Neural crest cell (in vitro differentiated cells): ENCODE data around the gene CGREF1. TPM values are rescaled to one million over a fixed set of nuclear protein-coding genes. Genes with fewer than 3 reads are reported as not detected.

Source experiments
- DNase-seq: peaks from one replicate; pipeline ENCODE4 v3.0.0; 2021; ENCODE audit warnings: low read depth, mixed read lengths, low spot score
- H3K27ac Mint-ChIP-seq: one replicate; pipeline ENCODE4 v1.8.0; 2021; ENCODE audit warnings: mild to moderate bottlenecking, mixed read lengths; ENCODE audit not compliant: unreplicated experiment
- H3K27me3 Mint-ChIP-seq: 2 replicates; pipeline ENCODE4 v1.8.0; 2021; ENCODE audit warnings: low read depth, mild to moderate bottlenecking, mixed read lengths
- H3K36me3 Mint-ChIP-seq: 2 replicates; pipeline ENCODE4 v1.8.0; 2021; ENCODE audit warnings: low read depth, mild to moderate bottlenecking, mixed read lengths
- H3K4me1 Mint-ChIP-seq: 2 replicates; pipeline ENCODE4 v1.8.0; 2021; ENCODE audit warnings: mixed read lengths
- H3K4me3 Mint-ChIP-seq: one replicate; pipeline ENCODE4 v1.8.0; 2021; ENCODE audit warnings: mild to moderate bottlenecking, mixed read lengths
- H3K9me3 Mint-ChIP-seq: 2 replicates; pipeline ENCODE4 v1.8.0; 2021; ENCODE audit warnings: mixed read lengths
- CTCF ChIP-seq: fragments of 200-600 bp; sonication (generic); conservative IDR thresholded peaks from 2 replicates; pipeline ENCODE4 v1.5.0; 2021; ENCODE audit warnings: antibody characterized with exemption, mild to moderate bottlenecking
- total RNA-seq: library from RNA; stranded (reverse); gene quantifications from 2 replicates; pipeline ENCODE4 v1.2.1, GENCODE V29; 2021

The CGREF1 gene
- total RNA-seq, 1 donor from 2014 or later, result 2.1 TPM

GRCh38 chr2:27095745-27096651 is 22.9 kb downstream of the CGREF1 start:
- H3K4me1 Mint-ChIP-seq, result peaks cover 11% of the 10 kb centered on the region
- no peaks in the 10 kb centered on the region for H3K36me3 Mint-ChIP-seq
- no peaks in the 10 kb centered on the region for H3K27me3 Mint-ChIP-seq
- peak; percentile 59 for DNase-seq
- peak overlapping the region; percentile 83 for H3K27ac Mint-ChIP-seq
- no peaks in the 10 kb centered on the region for H3K9me3 Mint-ChIP-seq
- no peak for TF ChIP-seq CTCF
- H3K4me3 Mint-ChIP-seq, result peak overlapping the region; percentile 80

GRCh38 chr2:27095427-27095744 is 23.5 kb downstream of the CGREF1 start:
- Mint-ChIP-seq H3K27me3 (no peaks in the 10 kb centered on the region), H3K4me3 (no peak overlapping the region), H3K9me3 (no peaks in the 10 kb centered on the region), H3K36me3 (no peaks in the 10 kb centered on the region), H3K27ac (no peak overlapping the region), H3K4me1 (peaks cover 11% of the 10 kb centered on the region)
- DNase-seq, result no peak
- TF ChIP-seq CTCF, result no peak

- no peak for DNase-seq
- no peak for TF ChIP-seq CTCF
- H3K36me3 Mint-ChIP-seq, result no peaks in the 10 kb centered on the region
- H3K4me3 Mint-ChIP-seq, result no peak overlapping the region
- no peaks in the 10 kb centered on the region for H3K27me3 Mint-ChIP-seq
- no peak overlapping the region for H3K27ac Mint-ChIP-seq
- peaks cover 11% of the 10 kb centered on the region for H3K4me1 Mint-ChIP-seq
- H3K9me3 Mint-ChIP-seq, result no peaks in the 10 kb centered on the region
Observed at GRCh38 chr2:27094353-27094984, 24.5 kb downstream of the CGREF1 start.

GRCh38 chr2:27093430-27094352 is 25.2 kb downstream of the CGREF1 start:
- Mint-ChIP-seq H3K36me3 (no peaks in the 10 kb centered on the region), H3K27ac (peak overlapping the region; percentile 71), H3K27me3 (no peaks in the 10 kb centered on the region), H3K4me3 (no peak overlapping the region), H3K4me1 (peaks cover 11% of the 10 kb centered on the region), H3K9me3 (no peaks in the 10 kb centered on the region)
- DNase-seq, result no peak
- no peak for TF ChIP-seq CTCF

GRCh38 chr2:27092696-27093429 is 26.1 kb downstream of the CGREF1 start:
- no peak for TF ChIP-seq CTCF
- Mint-ChIP-seq H3K4me3 (no peak overlapping the region), H3K36me3 (no peaks in the 10 kb centered on the region), H3K27me3 (no peaks in the 10 kb centered on the region), H3K4me1 (peaks cover 11% of the 10 kb centered on the region), H3K9me3 (no peaks in the 10 kb centered on the region), H3K27ac (no peak overlapping the region)
- DNase-seq, result no peak
